HepG2 (cell line): ENCODE data around the gene TAAR9.

ENCODE experiments used
- DPF2 ChIP-seq: sonication (generic); formaldehyde crosslinking; IDR thresholded peaks from 2 replicates; pipeline ENCODE4 v1.4.0; 2020; ENCODE audit warnings: mild to moderate bottlenecking, low read depth, missing genetic modification reagents, borderline replicate concordance
- FOXA1 ChIP-seq, 2 experiments: fragments of 450-650 bp in 1 of 2; sonication (generic) in 1 of 2; formaldehyde crosslinking in 1 of 2; IDR thresholded peaks; 2 replicates each; pipeline versions ENCODE4 v1.4.0 to v1.6.1; 2016 to 2020; ENCODE audit warnings: missing genetic modification reagents in 1 of 2
- RAD21 ChIP-seq: fragments of 450-650 bp; formaldehyde crosslinking; IDR thresholded peaks from 2 replicates; pipeline ENCODE4 v1.5.0; 2020; ENCODE audit warnings: mild to moderate bottlenecking
- YEATS2 ChIP-seq: sonication (generic); formaldehyde crosslinking; IDR thresholded peaks from 2 replicates; pipeline ENCODE4 v1.4.0; 2020; ENCODE audit warnings: missing genetic modification reagents, borderline replicate concordance
- ZNF282 ChIP-seq: fragments of 450-650 bp; IDR thresholded peaks from 2 replicates; pipeline ENCODE4 v1.6.1; 2018; ENCODE audit not compliant: partially characterized antibody
- ZNF333 ChIP-seq: sonication (generic); formaldehyde crosslinking; IDR thresholded peaks from 2 replicates; pipeline ENCODE4 v1.4.0; 2020; ENCODE audit warnings: mild to moderate bottlenecking, missing genetic modification reagents, borderline replicate concordance
- TF ChIP-seq, protein P1 (sequence below): sonication (generic); formaldehyde crosslinking; IDR thresholded peaks from 2 replicates; pipeline ENCODE4 v1.5.0; 2020; ENCODE audit warnings: mild to moderate bottlenecking, missing genetic modification reagents, moderate library complexity

DNA sequence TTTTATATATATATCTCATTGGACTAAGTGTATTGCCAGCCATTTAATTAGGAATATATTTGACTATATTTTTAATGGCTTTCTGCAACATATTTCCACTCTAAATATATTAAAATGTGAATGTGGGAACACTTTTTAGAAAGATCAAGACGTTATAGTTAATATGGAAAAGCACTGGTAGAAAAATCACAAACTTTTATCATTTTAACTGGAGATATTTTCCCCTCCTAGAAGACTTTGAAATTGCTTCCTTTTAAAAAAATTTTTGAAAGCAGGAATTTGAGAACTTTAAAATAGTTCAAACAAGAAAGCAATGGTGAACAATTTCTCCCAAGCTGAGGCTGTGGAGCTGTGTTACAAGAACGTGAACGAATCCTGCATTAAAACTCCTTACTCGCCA is at the start of gene TAAR9:
- TF ChIP-seq ZNF333 (CRISPR knock-in tag) = no peak
- TF ChIP-seq FOXA1 (IDR thresholded peaks at IDR 0.05) = no peak
- TF ChIP-seq FOXA1 (CRISPR knock-in tag; IDR thresholded peaks at IDR 0.05) = no peak
- TF ChIP-seq, protein P1, sequence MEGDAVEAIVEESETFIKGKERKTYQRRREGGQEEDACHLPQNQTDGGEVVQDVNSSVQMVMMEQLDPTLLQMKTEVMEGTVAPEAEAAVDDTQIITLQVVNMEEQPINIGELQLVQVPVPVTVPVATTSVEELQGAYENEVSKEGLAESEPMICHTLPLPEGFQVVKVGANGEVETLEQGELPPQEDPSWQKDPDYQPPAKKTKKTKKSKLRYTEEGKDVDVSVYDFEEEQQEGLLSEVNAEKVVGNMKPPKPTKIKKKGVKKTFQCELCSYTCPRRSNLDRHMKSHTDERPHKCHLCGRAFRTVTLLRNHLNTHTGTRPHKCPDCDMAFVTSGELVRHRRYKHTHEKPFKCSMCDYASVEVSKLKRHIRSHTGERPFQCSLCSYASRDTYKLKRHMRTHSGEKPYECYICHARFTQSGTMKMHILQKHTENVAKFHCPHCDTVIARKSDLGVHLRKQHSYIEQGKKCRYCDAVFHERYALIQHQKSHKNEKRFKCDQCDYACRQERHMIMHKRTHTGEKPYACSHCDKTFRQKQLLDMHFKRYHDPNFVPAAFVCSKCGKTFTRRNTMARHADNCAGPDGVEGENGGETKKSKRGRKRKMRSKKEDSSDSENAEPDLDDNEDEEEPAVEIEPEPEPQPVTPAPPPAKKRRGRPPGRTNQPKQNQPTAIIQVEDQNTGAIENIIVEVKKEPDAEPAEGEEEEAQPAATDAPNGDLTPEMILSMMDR (CRISPR knock-in tag) = no peak
- TF ChIP-seq ZNF282 = no peak
- TF ChIP-seq YEATS2 (CRISPR knock-in tag) = no peak
- TF ChIP-seq RAD21 (CRISPR knock-in tag) = no peak
- TF ChIP-seq DPF2 (CRISPR knock-in tag) = no peak
